ENCODE data around the gene ZNF37A.

The ZNF37A gene

GRCh38 chr10:38076687-38077086 lies 17.4 kb upstream of the ZNF37A start:
- no peak for TF ChIP-seq CTCF (IDR thresholded peaks at IDR 0.05)

- no peak for TF ChIP-seq CTCF (IDR thresholded peaks at IDR 0.05)
Observed at GRCh38 chr10:38093816-38094157, 350 bp upstream of the ZNF37A start.

- no peak for TF ChIP-seq CTCF (IDR thresholded peaks at IDR 0.05)
Observed at GRCh38 chr10:38094927-38095574, 914 bp downstream of the ZNF37A start.

- TF ChIP-seq CTCF (IDR thresholded peaks at IDR 0.05), result no peak
Observed at GRCh38 chr10:38102880-38103279, 8.7 kb downstream of the ZNF37A start.

GRCh38 chr10:38103756-38104155 lies 9.6 kb downstream of the ZNF37A start:
- TF ChIP-seq CTCF (IDR thresholded peaks at IDR 0.05), result no peak

- TF ChIP-seq CTCF (IDR thresholded peaks at IDR 0.05), result no peak
Observed at GRCh38 chr10:38112159-38112558, 18.0 kb downstream of the ZNF37A start.

GRCh38 chr10:38118072-38118807 lies 24.1 kb downstream of the ZNF37A start:
- TF ChIP-seq CTCF (IDR thresholded peaks at IDR 0.05), result no peak

Measured in LNCAP (cell line).